Cerebellar nuclear complex (tissue), 1 donor: Measurements from ENCODE around the gene TMEM176A.
"Not testable (repeated sequence)": the region's sequence is repeated elsewhere in the genome, so short reads cannot be mapped to it uniquely, and the experiment has no call there.

ENCODE experiments used
- DNase-seq, 2 experiments: peaks; one replicate each; lab custom pipeline; 2025; lab: John Stamatoyannopoulos, UW

Gene TMEM176A, protein sequence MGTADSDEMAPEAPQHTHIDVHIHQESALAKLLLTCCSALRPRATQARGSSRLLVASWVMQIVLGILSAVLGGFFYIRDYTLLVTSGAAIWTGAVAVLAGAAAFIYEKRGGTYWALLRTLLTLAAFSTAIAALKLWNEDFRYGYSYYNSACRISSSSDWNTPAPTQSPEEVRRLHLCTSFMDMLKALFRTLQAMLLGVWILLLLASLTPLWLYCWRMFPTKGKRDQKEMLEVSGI

DNA sequence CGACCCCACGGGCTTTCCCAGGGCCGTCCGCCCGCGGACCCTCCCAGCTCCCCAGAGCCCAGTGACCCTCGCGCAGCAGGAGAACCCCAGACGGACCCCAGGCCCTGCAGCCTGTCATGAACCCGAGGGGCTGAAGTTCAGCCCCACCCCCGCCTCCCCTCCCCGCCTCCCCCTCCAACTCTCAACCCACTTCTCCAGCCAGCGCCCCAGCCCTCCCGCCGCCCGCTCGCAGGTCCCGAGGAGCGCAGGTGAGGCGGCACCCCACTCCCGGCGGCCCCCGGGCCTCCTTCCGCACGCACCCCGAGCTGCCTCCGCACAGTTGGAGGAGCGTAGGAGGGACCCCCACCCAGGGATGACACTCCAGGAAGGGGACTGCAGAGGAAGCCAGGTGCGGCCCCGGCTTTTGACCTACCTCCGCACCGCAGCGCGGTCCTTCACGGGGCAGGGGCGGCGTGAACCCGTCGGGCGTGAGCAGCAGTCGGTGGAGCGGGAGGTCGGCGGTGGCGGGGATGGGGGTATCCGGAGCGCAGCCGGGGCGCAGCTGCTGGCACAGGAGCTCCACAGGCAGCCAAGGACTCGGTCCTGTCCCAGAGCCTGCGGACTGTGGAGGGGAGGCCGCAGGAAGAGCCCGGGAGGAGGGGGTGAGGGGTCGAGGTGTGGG is at the start of gene TMEM176A:
Gene TMEM176A (plus strand): TSS at position 189 of the 661 bp plus-strand sequence. CDS start 782 bp downstream, outside the sequence.
- no peak for DNase-seq

DNA sequence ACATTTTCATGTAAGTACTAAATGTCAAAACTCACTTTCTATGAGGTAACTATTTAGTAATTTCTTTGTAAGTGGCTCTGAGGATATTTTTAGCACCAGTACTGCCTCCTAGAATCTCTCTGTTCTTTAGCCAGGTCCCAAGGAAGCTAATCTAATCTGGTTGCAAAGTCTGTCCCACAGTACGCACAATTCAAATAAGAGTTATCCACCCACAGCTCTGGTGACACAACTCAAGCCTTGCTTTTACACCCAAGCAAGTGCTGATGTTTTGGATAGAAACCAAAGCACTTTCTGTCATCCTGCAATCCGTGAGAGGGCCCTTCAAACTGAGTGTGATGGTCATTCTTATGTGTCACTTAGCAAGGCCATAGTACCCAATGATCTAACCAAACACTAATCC is 48.9 kb upstream of the TMEM176A start:
- no peak for DNase-seq

DNA sequence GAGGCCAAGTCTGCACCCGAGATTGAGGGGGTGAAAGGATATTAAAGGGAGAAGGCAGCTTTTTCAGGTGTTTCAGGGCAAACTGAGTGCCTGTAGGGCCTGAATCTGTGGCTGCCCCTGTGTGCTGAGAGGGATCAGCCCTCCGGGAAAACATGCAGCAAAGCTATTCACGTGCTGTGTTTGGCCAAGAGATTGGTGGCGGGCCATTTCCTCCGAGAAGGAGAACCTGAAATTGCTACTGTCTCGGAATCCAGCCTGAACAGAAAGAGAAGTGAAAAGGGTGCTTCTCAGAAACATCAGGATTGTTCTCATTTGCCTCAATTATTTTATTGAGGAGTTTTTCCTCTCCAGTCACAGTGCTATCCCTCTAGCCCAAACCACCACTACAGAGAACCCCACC is 47.3 kb upstream of the TMEM176A start:
- DNase-seq = no peak

DNA sequence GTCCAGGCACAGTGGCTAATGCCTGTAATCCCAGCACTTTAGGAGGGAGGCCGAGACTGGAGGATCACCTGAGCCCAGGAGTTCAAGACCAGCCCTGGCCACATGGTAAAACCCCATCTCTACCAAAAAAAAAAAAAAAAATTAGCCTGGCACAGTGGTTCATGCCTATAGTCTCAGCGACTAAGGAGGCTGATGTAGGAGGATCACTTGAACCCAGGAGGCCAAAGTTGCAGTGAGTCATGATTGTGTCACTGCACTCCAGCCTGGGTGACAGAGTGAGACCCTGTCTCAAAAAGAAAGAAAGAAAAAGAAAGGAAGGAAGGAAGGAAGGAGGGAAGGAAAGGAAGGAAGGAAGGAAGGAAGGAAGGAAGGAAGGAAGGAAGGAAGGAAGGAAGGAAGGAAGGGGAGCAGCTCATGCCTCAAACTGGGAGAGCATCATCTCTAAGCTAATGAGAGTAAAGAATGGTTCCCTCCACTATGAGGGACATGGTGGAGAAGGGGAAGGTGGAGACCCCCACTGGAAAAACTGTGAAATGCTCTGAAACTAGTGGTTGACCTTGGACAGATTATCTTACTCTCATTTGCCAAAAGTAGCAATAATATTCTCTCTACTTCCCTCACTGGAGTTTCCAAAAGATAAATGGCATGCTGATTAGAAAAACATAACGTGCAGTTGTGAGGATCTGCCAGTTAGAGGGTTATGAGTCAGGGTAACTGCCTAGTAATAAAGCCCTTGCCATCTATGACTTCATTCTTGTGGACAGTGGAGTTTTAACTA is 46.6 kb upstream of the TMEM176A start:
- no peak for DNase-seq

DNA sequence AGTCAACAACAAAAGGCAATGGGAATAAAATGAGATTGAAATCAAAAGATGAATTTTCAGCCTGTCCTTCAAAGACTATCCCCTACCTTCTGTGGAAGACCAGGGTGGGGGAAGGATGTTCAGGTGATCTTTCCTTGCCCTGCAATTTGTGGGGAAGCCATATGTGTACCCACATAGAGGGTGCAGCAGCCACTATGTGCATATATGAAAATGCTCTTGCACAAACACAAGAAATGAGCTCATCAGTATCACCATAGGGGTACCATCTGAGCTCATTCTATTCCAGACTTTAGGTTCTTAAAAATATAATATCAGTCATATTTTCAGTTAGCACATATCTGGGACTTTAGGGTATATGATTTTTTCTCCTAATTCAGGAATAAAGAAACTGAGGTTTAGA is 45.6 kb upstream of the TMEM176A start:
- DNase-seq = no peak

DNA sequence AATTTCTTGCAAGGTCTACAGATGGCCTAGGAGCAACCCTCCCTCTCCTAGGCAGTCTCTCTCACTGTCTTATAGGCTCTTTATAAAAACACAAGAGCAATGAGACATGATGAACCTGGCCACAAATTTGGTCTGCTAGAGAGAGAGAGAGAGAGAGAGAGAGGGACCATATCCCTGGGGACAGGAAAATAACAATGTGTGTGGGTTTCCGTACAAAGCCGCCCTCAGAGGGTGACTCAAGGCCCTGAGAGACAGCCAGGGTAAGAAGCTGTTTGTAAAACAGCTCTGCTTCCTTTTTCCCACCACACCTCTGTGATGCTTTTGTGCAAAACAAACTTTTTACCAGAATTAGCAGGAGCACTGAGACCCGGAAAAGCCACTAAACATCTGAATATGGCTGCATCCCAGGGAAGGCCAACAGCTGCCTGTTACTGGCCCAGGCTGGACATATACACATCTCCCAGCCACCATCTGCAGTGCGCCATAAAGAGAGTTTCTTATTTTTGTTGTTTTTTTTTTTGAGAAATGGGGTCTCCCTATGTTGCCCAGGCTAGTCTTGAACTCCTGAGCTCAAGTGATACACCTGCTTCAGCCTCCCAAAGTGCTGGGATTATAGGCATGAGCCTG is 45.0 kb upstream of the TMEM176A start:
- DNase-seq = no peak

DNA sequence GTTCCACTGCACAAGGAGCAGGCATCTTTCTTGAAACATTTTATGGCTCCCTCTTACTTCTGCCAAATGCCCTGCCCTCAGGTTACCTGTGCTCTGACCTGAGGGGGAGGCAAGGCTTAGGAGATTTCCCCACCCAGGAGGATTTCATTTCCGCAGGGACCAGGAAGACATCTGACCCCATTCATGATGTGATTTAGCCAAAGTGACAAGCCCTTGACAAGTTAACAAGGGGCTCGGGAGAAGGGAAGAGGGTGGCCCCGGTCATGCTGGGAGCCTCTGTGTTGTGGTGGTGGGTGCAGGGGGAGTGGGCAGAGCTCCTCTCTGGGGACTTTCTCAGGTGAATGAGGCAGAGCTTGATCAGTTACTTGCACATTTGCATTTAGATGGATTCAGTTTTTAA is 44.4 kb upstream of the TMEM176A start:
- DNase-seq = no peak

DNA sequence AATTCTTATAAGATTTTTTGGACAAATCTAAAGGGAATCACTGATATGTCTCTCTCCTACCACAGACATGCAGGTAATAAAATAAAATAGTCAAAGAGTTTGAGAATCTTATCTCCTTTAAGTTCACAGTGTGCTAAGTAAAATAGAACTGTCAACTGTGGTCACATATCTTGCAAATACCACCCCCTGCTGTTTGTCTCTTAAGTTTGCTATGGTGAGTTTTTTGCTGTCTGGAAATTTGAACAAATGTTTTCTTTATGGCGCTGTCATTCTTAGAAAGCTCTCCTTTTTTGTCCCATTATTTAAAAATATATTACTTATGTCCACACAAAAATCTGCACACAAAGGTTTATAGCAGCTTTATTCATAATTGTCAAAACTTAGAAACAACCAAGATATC is 43.7 kb upstream of the TMEM176A start:
- DNase-seq = no peak

DNA sequence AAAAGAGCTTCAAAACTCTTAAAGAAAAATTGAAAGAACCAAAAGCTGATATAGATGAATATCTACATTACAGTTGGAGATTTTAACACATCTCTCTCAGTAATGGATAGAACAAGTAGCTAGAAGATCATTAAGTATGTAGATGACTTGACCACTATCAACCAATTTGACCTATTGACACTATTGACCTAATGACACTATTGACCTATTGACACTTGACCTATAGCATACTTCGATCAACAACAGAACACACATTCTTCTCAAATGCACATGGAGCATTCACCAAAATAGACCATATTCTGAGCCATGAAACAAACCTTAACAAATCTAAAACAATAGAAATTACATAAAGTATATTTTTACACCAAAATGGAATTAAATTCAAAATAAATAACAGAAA is 41.1 kb upstream of the TMEM176A start:
- DNase-seq = no peak

DNA sequence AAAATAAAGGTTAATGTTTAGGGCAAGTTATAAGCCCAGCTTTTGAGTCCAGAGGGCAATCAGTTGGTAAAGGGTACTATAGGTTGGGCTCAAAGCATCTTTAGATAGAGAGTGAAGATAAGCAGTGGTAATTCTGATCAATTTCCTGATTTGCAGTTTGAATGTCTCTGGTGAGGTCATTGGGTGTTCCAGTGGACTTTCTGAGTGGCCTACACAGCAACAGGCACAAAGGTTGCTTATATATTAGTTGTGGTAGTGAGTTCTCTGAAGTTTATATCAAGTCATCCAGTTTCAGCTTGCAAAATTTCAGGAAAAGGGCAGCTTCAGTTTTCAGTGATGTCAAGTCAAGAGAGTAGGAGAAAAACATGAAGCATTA is 34.2 kb upstream of the TMEM176A start:
- DNase-seq = no peak

DNA sequence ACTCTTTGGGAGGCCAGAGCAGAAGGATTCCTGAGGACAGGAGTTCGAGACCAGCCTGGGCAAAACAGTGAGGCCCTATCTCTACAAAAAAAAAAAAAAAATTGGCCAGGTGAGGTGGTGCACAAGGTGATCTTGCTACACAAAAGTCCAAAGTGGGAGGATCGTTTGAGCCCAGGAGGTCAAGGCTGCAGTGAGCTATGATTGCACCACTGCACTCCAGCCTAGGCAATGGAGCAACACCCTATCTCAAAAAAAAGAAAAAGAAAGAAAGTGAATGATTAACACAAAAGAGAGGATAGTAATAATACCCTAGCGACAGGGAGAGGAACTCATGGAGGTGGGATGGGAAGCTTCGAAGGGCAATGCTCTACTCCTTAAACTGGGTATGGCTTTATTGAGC is 30.8 kb upstream of the TMEM176A start:
- DNase-seq = no peak

DNA sequence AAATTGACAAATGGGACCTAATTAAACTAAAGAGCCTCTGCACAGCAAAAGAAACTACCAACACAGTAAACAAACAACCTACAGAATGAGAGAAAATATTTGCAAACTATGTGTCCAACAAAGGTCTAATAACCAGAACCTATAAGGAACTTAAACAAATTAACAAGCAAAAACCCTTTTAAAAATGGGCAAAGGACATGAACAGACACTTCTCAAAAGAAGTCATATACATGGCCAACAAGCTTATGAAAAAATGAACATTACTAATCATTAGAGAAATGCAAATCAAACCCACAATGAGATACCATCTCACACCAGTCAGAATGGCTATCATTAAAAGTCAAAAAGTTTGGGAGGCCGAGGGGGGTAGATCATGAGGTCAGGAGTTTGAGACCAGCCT is 26.4 kb upstream of the TMEM176A start:
- not testable (repeated sequence) for DNase-seq

DNA sequence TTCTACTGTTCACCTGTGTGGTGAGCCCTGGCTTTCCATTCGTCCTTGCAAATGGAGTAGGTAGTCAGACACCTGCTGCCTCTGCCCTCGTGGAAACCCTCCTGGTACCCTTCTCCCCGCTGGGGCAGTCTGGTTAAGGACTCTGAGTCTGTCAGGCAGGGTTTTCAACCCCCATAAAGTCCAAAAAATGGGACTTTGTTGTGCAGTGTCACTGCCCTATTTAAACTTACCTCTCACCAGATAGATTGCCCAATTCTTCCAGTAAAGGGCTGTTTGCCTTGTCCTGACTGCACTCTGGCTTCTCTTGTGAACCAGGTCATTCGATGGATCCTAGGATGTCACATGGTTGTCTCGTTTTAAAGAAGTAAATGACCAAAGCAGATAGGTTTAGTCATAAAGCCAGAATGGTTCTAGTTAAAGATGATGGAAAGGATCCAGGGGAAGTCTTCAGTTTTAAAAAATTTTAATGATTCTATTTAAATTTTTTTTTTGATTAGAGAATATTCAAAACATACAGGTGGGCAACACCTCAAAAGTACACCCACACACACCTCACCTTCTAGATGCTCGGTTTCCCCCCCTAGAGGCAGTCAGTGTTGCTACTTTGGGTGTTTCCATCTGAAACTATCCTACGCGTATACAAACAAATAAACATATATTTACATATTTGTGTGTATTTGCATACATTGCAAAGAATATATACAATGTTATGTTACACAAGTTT is 22.4 kb upstream of the TMEM176A start:
- DNase-seq = no peak

DNA sequence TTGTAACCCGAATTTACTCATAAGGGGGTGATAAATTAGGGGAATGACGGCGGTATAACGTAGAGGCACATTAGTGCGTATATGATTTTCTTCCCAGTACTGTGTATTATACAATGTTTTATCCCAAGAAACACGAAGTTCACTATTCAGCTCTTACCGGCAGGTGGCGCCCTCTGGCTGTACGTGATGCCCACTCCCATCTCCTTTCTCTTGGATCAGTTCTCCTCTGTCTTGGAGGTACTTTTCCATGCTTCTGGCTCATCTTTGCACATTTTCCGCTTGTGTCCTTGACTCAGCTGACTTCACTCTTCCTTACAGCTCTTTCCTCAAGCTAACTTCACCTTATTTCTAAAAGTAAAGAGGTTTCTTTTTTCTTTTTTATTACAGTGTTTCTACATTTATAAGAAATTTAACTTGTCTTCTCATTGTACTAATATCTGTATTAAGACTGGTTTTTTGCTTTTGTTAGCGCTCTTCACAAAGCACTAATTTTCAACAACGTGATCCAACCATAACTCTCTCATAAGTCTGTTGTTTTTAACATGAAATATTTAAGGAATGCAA is 21.7 kb upstream of the TMEM176A start:
- peak; percentile 13 to 27 for DNase-seq

DNA sequence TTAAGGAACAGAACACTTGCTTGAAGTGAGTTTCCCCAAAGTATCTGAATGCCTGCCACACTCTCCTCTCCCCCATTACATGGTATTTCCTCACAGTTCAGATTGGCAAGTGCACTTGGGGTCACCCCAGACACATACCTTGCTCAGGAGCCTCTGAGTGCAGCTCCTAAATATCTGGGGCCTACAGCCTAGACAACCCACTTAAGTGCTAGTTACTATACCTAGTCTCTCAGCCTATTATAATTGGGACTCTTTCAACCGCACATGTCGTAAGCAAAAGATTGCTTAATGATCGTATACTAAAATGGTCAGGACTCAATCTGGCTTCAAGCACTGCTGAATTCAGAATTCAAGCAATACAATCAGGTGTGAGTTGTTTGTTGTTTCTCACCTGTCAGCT is 20.3 kb upstream of the TMEM176A start:
- no peak for DNase-seq

DNA sequence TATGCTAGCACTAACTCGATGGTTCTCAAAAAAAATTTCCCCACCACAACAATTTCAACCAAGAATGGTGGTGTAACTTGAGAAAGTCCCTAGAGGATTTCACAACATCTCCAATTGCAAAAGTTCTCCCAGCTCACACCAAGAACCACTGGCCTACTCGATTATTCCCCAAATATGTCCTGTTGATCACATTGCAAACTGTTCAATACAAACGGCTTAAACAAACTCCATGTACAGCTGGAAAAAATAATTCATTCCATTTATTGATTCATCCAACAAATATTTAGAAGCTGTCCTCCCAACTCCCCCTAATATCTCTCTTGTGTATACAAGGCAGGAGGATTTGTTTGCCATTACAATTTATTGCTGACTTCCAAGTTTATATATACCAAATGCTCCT is 19.5 kb upstream of the TMEM176A start:
- no peak for DNase-seq

DNA sequence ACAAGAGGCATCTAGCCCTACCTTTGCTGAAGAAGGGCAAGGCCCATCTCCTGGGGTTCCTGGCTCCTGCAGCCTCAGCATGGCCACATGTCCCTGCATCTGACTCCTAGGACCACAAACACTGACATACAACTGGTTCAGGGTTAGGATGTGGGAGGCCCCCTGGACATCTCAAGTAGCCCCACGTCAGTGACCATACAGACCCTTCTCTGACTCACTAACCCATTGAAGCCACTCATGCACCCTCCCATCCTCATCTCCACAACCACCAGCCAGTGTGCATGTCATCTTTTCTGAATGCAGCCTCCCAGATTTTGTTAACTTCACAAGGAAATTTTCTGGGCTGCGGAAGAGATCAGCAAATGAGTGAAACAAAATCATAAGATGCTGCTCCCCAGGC is 18.6 kb upstream of the TMEM176A start:
- no peak for DNase-seq

DNA sequence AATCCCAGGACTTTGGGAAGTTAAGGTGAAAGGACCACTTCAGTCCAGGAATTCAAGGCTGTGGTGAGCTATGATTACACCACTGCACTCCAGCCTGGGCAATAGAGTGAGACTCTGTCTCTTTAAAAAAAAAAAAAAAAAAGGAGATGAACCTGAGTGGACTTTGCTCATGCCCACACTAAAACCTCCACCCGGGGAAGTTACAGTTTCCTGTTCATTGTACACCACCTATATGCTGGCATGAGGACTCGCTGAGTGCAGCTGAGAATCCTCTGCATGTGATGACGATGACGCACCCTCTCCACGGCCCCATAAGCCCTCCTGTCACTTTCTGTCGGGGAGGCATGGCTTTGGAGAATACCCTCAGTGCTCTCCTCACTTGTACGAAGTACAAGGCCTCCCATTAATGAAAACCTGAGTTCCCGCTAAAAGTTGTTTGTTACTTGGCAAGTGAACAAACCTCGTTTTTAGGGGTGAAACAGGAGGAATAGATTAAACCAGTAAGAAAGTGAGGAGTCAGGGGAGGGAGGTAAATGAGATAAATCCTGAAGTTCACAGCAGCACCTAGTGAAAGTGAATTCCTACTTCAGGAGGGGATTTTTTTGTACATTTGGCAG is 16.3 kb upstream of the TMEM176A start:
- DNase-seq = no peak

DNA sequence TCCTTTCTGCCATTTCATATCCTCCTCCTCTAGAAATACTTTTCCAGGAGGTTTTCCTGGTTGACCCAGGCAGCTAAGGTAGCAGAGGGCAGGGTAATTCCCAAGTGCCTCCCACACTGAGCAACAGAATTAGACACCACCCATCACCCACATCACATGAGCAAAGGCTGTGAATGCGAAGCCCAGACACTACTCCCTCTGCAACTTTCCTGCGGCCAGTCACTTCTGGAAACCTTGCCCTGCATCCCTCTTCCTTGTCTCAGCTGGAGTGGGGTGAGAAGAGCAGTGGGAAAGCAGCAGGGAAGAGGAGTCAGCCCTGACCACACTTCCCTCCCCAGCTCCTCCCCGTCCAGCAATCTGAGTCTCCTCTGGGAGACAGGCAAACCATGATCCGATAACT is 15.6 kb upstream of the TMEM176A start:
- DNase-seq = no peak

DNA sequence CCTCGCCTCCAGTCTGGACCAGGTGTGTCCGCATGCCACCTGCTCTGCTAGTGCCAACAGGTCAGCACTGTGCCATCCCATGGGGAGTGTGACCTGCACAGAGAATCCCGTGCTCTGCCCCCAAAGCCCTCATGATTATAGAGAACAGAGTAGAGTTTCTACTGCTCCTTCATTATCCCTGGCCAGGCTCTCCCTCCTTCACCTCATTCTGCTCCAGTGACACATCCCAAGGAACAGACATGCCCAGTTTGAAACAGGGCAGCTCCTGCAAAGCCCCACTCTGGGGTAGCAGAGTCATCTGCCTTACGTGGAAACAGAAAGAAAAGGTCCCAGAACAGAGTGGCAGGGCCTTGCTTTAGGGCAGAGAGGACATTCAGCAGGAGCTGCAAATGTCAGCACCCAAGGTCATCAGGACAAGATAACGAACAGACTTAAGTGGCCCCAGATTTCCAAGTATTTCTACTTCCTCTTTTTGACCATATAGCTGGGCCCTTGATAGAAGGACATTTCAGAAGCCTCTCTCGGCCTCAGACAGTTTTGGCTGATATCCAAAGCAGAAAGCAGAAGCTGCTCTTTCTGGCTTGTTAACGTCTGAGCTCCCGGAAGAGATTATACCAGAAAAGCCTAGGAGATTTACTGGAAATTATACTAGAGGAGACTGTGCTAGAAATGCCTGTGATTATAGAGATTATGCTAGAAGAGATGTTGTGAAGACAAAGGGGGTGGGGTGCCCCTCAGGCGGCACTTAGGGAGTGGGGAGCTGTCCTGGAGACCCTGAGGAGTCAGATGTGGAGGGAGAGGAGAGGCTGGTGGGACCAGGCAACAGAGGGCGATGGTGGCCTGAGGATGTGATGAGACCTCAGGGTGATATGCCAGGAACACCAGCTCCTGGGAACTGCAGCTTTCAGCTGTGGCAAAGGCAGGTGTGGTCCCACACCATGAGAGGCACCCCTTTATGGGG is 13.0 kb upstream of the TMEM176A start:
- no peak for DNase-seq
